Occipital lobe (tissue), 2 donors: Measurements from ENCODE around the gene JAK2. TPM values are rescaled to one million over a fixed set of nuclear protein-coding genes. Genes with fewer than 3 reads are reported as not detected.
"Not testable (repeated sequence)": the region's sequence is repeated elsewhere in the genome, so short reads cannot be mapped to it uniquely, and the experiment has no call there.

Experiments used
- DNase-seq: peaks from one replicate; lab custom pipeline; 2025; lab: John Stamatoyannopoulos, UW
- total RNA-seq: library from RNA; depleted of rRNA; stranded (reverse); fragments of >200 nt; gene quantifications from one replicate; pipeline ENCODE4 v1.2.3, GENCODE V29; 2014

The JAK2 gene
- total RNA-seq = 40.1 TPM

GRCh38 chr9:4984621-4985385 is at the start of gene JAK2:
Gene JAK2, plus strand, starts transcription at chr9:4985272. Its CDS starts 36,716 bp downstream, at chr9:5021988.
- DNase-seq = peak; percentile 92

DNA sequence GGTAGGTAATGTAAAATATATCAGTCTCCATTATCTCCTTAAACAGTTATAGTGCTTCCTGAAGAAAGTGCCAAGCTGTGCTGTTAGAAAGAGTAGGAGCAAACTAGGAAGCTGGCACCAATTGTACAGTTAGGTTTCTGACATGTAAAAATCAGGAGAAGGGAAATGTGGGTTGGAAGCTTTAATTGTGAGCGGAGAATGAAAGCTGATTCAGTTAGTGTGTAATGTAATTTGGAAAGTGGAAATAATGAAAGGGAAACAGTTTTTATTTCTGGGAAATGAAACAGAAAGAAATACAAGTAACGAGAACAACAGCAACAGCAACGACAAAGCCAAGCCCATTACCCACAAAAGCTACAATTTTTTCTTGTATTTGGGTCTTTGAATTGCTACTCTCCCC is 48.8 kb upstream of the JAK2 start:
- DNase-seq = no peak

GRCh38 chr9:4936823-4937222 is 48.2 kb upstream of the JAK2 start:
- DNase-seq = no peak

GRCh38 chr9:4937446-4937845 is 47.6 kb upstream of the JAK2 start:
- no peak for DNase-seq

- DNase-seq = no peak
Measured at GRCh38 chr9:4938496-4938895, 46.6 kb upstream of the JAK2 start.

GRCh38 chr9:4939118-4939561 is 45.9 kb upstream of the JAK2 start:
- DNase-seq = no peak

- not testable (repeated sequence) for DNase-seq
Measured at GRCh38 chr9:4942042-4942691, 42.9 kb upstream of the JAK2 start.

GRCh38 chr9:4943346-4943745 is 41.7 kb upstream of the JAK2 start:
- DNase-seq = no peak

- not testable (repeated sequence) for DNase-seq
Measured at GRCh38 chr9:4944431-4945211, 40.5 kb upstream of the JAK2 start.

GRCh38 chr9:4946937-4947336 is 38.1 kb upstream of the JAK2 start:
- DNase-seq = no peak

- DNase-seq = no peak
Measured at GRCh38 chr9:4955836-4956235, 29.2 kb upstream of the JAK2 start.

DNA sequence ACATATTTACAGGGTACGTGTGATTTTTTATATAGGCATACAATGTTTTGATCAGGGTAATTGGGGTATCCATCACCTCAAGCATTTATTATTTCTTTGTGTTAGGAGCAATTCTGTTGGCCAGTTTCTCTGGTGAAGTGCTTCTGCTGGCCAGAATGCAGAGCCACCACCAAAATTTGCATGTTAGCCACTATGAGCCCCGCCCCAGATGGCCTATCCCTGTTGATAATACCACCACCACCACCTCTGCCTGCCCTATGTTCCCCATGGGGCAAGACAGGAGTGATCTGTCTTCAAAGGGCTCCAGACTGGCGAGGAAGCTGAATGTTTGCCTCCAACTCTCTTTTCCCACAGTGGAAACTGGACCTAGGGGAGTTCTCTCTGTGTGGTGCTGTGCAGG is 26.0 kb upstream of the JAK2 start:
- no peak for DNase-seq

DNA sequence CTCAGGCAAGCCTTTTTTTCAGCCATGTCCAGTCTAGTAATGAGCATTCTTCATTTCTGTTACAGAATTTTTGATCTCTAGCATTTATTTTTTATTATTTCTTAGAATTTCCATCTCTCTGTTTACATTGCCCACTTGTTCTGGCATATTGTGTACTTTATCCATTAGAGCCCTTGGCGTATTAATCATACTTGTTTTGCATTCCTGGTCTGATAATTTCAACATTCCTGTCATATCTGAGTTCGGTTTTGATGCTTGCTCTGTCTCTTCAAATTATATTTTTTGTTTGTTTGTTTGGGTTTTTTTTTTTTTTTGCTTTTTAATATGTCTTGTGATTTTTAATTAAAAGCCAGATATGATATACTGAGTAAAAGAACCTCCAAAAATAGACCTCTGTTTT is 23.0 kb upstream of the JAK2 start:
- no peak for DNase-seq

DNA sequence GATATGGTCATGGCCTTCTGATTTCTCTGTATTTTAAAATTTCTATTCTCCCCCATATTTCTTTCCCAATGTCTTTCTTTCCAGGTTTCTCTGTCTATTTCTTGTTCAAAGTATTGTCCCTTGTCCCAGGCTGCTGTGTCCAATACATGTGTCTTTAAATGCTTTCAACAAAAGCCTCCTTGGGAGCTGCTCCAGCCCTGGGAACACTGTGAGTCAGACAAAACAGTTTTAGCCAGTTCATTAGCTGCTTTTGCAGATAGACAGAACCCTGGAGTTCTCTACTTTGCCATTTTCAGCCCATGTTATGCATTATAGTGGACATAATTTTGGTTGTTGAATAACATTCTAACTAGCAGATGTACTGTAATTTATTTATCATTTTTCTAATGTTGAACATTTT is 20.5 kb upstream of the JAK2 start:
- no peak for DNase-seq

DNA sequence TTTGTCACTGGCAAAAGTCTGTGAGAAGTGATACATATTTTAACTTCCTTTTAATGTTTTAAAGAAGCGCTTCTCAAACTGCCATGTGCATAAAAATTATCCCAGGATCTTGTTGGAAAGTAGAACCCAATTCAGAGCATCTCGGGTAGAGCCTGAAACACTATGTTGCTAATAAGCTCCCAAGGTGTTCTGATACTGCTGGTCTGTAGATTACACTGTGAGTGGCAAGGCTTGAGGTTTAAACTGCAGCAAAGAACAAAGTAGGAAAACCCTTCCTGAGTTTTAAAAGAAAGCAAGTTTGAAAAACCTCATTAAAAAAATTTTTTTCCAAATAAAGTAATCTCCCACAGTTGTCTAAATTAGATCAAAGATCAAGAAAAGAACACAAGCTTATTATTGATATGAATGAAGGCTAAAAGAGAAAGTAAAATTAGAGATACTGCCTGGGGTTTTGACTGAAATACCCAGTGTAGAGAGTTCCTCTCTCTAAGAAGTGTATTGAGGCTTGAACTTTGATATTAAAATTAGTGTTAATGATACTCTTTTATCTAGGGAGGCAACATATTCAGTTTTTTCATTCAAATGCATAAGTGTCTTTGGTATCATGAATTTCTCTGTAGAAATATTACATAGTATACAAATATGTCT is 19.8 kb upstream of the JAK2 start:
- DNase-seq = no peak

DNA sequence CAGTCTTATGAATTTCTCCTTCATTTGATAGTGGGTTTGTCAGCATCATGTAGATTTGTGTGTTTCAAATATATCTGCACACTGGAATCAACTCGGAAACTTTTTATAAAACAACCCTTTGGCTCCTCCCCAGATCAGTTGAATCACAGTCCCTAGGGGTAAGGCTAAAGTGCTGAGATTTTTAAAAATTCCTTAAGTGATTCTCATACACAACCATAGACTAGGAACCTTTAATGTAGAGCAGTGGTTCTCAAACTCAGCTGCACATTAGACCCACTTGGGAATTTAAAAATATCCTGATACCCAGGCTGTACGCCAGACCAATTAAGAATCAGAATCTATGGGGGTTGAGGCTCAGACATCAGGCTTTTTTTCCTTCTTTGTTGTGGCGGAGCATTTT is 17.5 kb upstream of the JAK2 start:
- no peak for DNase-seq

- DNase-seq = no peak
Measured at GRCh38 chr9:4969130-4969529, 15.9 kb upstream of the JAK2 start.

DNA sequence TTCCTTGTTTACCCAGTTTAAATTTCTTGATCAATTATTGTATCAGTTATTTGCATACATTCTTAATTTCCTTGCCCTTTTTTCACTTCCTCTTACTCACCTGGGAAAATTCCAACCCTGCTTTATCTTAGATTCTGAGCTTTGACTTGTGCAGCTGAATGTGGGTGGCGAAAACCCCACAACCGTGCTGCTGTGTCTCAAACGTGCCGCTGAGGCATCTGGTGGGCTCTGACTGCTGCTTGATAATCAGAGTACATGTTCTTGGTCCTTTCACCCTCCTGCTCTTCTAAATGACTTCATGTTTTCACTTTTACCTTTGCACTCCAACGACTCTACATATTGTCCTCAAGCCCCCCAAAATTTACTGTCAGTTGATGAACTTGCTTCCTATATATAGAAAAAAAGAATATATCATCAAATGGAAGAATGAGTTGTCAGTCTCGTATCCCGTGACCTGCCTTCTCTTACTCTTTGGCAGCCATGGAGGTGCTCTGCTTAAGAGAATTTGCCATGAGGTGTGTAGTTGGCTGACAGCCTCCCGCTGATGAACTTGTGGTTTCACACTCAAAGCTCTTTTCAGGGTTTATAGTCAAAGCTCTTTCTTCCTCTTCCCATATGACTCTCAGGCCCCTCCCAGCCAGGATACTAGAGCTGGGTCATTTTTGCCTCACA is 14.0 kb upstream of the JAK2 start:
- no peak for DNase-seq

DNA sequence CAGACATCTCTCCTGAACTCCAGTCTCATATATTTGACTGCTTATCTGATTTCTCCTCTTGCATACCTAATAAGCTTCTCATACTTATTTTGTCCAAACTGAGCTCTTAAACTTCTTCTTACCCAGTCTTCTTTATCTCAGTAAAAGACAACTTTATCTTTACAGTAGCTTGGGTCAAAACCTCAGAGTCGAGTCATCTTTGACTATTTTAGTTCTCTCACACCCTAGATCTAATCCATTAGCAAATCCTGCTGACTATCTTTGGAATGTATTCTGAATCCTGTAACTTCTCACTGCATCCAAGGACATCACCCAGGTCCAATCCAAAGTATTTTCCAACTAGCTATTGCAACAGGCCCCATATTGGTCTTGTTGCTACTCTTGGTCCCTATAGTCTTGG is 11.8 kb upstream of the JAK2 start:
- no peak for DNase-seq

GRCh38 chr9:4973902-4974301 is 11.2 kb upstream of the JAK2 start:
- no peak for DNase-seq

DNA sequence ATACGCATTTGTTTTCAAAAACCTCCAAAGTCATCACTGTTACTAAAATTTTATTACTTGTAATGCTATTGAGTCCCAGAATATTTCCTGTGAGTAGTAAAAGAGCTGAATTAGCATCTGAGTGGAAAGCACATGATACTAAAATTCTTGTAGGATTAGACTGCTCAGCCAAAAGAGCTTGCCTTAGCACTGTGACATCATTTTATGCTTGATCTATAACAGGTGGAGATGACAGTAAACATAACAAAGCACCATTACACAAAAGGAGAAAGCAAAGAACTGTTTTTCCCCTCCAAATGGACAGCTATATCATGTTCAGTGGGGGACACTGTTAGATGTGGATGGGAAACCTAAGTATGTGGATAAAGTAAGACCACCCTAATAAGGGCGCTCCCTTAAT is 5.8 kb upstream of the JAK2 start:
- DNase-seq = no peak
